Testis (tissue), 3 donors: Measurements from ENCODE around the gene APOBEC3F. TPM values are rescaled to one million over a fixed set of nuclear protein-coding genes. Genes with fewer than 3 reads are reported as not detected.
"Not testable (repeated sequence)": the region's sequence is repeated elsewhere in the genome, so short reads cannot be mapped to it uniquely, and the experiment has no call there.

Experiments
- DNase-seq: peaks from one replicate; pipeline ENCODE4 v3.0.0-alpha.2; 2019
- H3K27ac ChIP-seq, 2 donors: fragments of 200-600 bp; sonication (generic); one replicate each; pipeline ENCODE4 v1.5.1; 2019
- H3K27me3 ChIP-seq: fragments of 200-600 bp; sonication (generic); one replicate; pipeline ENCODE4 v1.5.1; 2019
- H3K36me3 ChIP-seq: fragments of 200-600 bp; sonication (generic); one replicate; pipeline ENCODE4 v1.5.1; 2017; ENCODE audit warnings: low read depth; ENCODE audit errors: missing control alignments
- H3K4me1 ChIP-seq: fragments of 200-600 bp; sonication (generic); one replicate; pipeline ENCODE4 v1.5.1; 2019
- H3K4me3 ChIP-seq, 2 donors: fragments of 200-600 bp; sonication (generic); one replicate each; pipeline ENCODE4 v1.5.1; 2017 to 2019
- H3K9me3 ChIP-seq: fragments of 200-600 bp; sonication (generic); one replicate; pipeline ENCODE4 v1.5.1; 2017
- POLR2A ChIP-seq: fragments of 450-650 bp; IDR thresholded peaks from one replicate; pipeline ENCODE4 v1.6.1; 2017; ENCODE audit warnings: antibody characterized with exemption, mild to moderate bottlenecking, moderate library complexity
- WGBS, 2 donors: methylation state at CpG; one replicate each; pipeline ENCODE4 v1.1.5; 2018; 5-methylcytosine and 5-hydroxymethylcytosine counted together
- intact Hi-C: fragments of 100-400 bp; cut with DNase I; formaldehyde crosslinking; loops from one replicate; pipeline ENCODE4 v1.15.1; 2023; ENCODE audit warnings: low total_unique reads
- polyA plus RNA-seq: library from polyadenylated mRNA; stranded (reverse); fragments of 350-450 nt; fragmentation: Illumina TruSeq; extraction: RNeasy Lipid Tissue Mini Kit (QIAGEN cat#74804); gene quantifications from one replicate; pipeline ENCODE4 v1.2.3, GENCODE V29; 2014; ENCODE audit warnings: low read depth, low replicate concordance; ENCODE audit not compliant: insufficient read depth
- total RNA-seq, 2 donors: library from RNA; depleted of rRNA; stranded (reverse); fragments of >200 nt; gene quantifications; one replicate each; pipeline ENCODE4 v1.2.3, GENCODE V29; 2016
- TF ChIP-seq, protein P1 (sequence below), 3 experiments: fragments of 450-650 bp in 2 of 3; fragments of 200-600 bp in 1 of 3; sonication (generic) in 1 of 3; IDR thresholded peaks; one replicate each; pipeline ENCODE4 v1.5.1; 2016 to 2019; ENCODE audit warnings: antibody characterized with exemption in 3 of 3, mild to moderate bottlenecking in 2 of 3, moderate library complexity in 1 of 3

Gene APOBEC3F
- total and polyA plus RNA-seq, 3 donors from 2014 or later = 19.0 to 30.5 (median 26.8) TPM

DNA sequence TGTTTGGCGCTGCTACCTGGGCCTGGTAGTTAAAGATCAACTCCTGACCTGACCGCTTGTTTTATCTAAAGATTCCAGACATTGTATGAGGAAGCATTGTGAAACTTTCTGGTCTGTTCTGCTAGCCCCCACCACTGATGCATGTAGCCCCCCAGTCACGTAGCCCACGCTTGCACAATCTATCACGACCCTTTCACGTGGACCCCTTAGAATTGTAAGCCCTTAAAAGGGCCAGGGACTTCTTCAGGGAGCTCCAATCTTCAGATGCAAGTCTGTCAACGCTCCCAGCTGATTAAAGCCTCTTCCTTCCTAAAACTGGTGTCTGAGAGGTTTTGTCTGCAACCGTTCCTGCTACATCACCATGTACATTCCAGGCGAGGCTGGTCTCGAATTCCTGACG lies 15.0 kb downstream of the APOBEC3F start:
- no peak overlapping the region for H3K27ac ChIP-seq
- 90 to 97% methylated on average over 11 of the region's 11 CpGs for WGBS, 2 donors
- intact Hi-C loops = no loop called here
- H3K36me3 ChIP-seq = no peaks in the 10 kb centered on the region
- H3K9me3 ChIP-seq = no peaks in the 10 kb centered on the region
- H3K27me3 ChIP-seq = no peaks in the 10 kb centered on the region
- TF ChIP-seq POLR2A = no peak
- TF ChIP-seq, protein P1, sequence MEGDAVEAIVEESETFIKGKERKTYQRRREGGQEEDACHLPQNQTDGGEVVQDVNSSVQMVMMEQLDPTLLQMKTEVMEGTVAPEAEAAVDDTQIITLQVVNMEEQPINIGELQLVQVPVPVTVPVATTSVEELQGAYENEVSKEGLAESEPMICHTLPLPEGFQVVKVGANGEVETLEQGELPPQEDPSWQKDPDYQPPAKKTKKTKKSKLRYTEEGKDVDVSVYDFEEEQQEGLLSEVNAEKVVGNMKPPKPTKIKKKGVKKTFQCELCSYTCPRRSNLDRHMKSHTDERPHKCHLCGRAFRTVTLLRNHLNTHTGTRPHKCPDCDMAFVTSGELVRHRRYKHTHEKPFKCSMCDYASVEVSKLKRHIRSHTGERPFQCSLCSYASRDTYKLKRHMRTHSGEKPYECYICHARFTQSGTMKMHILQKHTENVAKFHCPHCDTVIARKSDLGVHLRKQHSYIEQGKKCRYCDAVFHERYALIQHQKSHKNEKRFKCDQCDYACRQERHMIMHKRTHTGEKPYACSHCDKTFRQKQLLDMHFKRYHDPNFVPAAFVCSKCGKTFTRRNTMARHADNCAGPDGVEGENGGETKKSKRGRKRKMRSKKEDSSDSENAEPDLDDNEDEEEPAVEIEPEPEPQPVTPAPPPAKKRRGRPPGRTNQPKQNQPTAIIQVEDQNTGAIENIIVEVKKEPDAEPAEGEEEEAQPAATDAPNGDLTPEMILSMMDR (IDR thresholded peaks at IDR 0.05) = no peak
- no peak overlapping the region for H3K4me3 ChIP-seq
- DNase-seq = no peak
- no peaks in the 10 kb centered on the region for H3K4me1 ChIP-seq

GRCh38 chr22:39061290-39061689 lies 20.6 kb downstream of the APOBEC3F start:
- WGBS, 2 donors = 77 to 80% methylated on average over 6 of the region's 6 CpGs
- H3K36me3 ChIP-seq, H3K27ac ChIP-seq, H3K9me3 ChIP-seq, H3K4me3 ChIP-seq, DNase-seq, H3K4me1 ChIP-seq, H3K27me3 ChIP-seq, intact Hi-C loops: not testable (repeated sequence)

- WGBS, 2 donors = 92 to 94% methylated on average over 10 of the region's 10 CpGs
- H3K36me3 ChIP-seq, H3K4me3 ChIP-seq, H3K4me1 ChIP-seq, intact Hi-C loops, H3K27ac ChIP-seq, H3K9me3 ChIP-seq, H3K27me3 ChIP-seq, DNase-seq: not testable (repeated sequence)
Measured at GRCh38 chr22:39061951-39062350, 21.3 kb downstream of the APOBEC3F start.

GRCh38 chr22:39063904-39064303 lies 23.2 kb downstream of the APOBEC3F start:
- H3K4me3 ChIP-seq, H3K27me3 ChIP-seq, H3K36me3 ChIP-seq, H3K27ac ChIP-seq, DNase-seq, H3K4me1 ChIP-seq, intact Hi-C loops, H3K9me3 ChIP-seq: not testable (repeated sequence)
- 97% methylated on average over 8 of the region's 8 CpGs for WGBS, 2 donors

- H3K27me3 ChIP-seq, H3K4me3 ChIP-seq, H3K36me3 ChIP-seq, H3K9me3 ChIP-seq, H3K27ac ChIP-seq, H3K4me1 ChIP-seq, DNase-seq, intact Hi-C loops: not testable (repeated sequence)
- 88 to 96% methylated on average over 9 of the region's 9 CpGs for WGBS, 2 donors
Measured at GRCh38 chr22:39066442-39067276, 26.0 kb downstream of the APOBEC3F start.

DNA sequence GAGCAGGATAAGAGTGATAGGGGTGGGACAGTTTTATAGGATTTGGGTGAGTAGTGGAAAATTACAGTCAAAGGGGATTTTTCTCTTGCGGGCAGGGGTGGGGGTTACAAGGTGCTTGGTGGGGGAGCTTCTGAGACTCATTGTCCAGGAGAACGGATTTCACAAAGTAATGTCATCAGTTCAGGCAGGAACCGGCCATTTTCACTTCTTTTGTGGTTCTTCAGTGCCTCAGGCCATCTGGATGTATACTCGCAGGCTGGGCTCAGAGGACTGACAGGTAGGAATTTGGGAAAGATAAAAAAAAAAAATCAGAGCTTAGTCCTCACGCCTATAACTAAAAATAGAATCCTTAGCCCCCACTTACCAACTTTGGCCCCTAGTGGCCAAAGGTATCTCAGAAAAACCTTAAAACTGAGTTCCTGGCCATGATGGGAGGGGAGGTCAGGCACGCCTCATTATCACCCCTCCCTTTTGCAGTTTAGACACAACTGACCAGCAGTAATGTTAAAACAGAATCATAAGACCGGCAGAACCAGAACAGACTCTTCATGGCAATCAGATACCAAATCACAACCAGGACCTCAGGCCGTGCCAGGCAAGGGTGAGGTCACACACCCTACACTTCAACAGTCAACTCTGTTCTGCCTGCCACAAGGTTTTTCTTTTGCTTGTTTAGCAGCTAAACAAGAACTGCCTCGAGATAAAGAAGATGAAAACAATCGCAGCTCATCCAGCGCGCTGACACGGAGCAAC lies 27.5 kb downstream of the APOBEC3F start:
- 63 to 70% methylated on average over 12 to 13 of the region's 13 CpGs for WGBS, 2 donors
- Histone ChIP-seq H3K27me3 (no peaks in the 10 kb centered on the region), H3K36me3 (no peaks in the 10 kb centered on the region), H3K27ac (no peak overlapping the region), H3K9me3 (no peaks in the 10 kb centered on the region), H3K4me1 (no peaks in the 10 kb centered on the region), H3K4me3 (no peak overlapping the region)
- intact Hi-C loops = no loop called here
- no peak for DNase-seq
- TF ChIP-seq POLR2A = no peak
- TF ChIP-seq, protein P1 (IDR thresholded peaks at IDR 0.05) = no peak
